SK-N-SH (cell line): Measurements from ENCODE around the gene CTSH. TPM values are rescaled to one million over a fixed set of nuclear protein-coding genes. Genes with fewer than 3 reads are reported as not detected.

Experiments used
- CTCF ChIA-PET: fragments of 300-600, 350-600 bp; formaldehyde crosslinking; extraction: SDS; loops from one replicate; lab custom pipeline; 2021; lab: Yijun Ruan, JAX
- POLR2A ChIA-PET: fragments of 350-600 bp; sonication (Branson Sonifier 250); formaldehyde crosslinking; extraction: SDS; loops from one replicate; lab custom pipeline; 2020; ENCODE audit warnings: antibody characterized with exemption, inconsistent platforms; lab: Yijun Ruan, JAX
- DNase-seq: peaks from one replicate; pipeline ENCODE4 v3.0.0; 2012
- H2AFZ ChIP-seq: fragments of 200-600 bp; sonication (generic); 2 replicates; pipeline ENCODE4 v1.8.1; 2016; ENCODE audit warnings: antibody characterized with exemption, mild to moderate bottlenecking, low read depth
- H3F3A ChIP-seq: fragments of 200-600 bp; sonication (generic); replicated peaks from 2 replicates; pipeline ENCODE3; 2016; ENCODE audit warnings: antibody characterized with exemption, mild to moderate bottlenecking; ENCODE audit not compliant: insufficient read depth
- H3K27ac ChIP-seq, 2 experiments: fragments of 200-500 bp in 1 of 2; fragments of 200-600 bp in 1 of 2; sonication (Bioruptor generic) in 1 of 2; sonication (generic), shearing (Covaris generic) in 1 of 2; 2 replicates each; pipeline versions ENCODE4 v1.5.1 to v1.6.1; 2014 to 2016; ENCODE audit warnings: low read depth in 2 of 2, inconsistent platforms in 1 of 2, low read length in 1 of 2, mild to moderate bottlenecking in 1 of 2, mixed read lengths in 1 of 2
- H3K27me3 ChIP-seq: fragments of 200-600 bp; sonication (generic), shearing (Covaris generic); 2 replicates; pipeline ENCODE4 v1.6.1; 2016; ENCODE audit warnings: mixed run types; ENCODE audit not compliant: insufficient read depth
- H3K36me3 ChIP-seq, 2 experiments: fragments of 200-500 bp in 1 of 2; fragments of 200-600 bp in 1 of 2; sonication (Bioruptor generic) in 1 of 2; sonication (generic) in 1 of 2; replicated peaks in 1 of 2; 2 replicates each; pipeline versions ENCODE3 to v1.5.1; 2014 to 2016; ENCODE audit warnings: low read length in 1 of 2, mild to moderate bottlenecking in 1 of 2; ENCODE audit not compliant: insufficient read depth in 2 of 2, control insufficient read depth in 1 of 2
- H3K4me1 ChIP-seq, 2 experiments: fragments of 200-500 bp in 1 of 2; fragments of 200-600 bp in 1 of 2; sonication (Bioruptor generic) in 1 of 2; sonication (generic), shearing (Covaris generic) in 1 of 2; 2 replicates each; pipeline versions ENCODE4 v1.5.1 to v1.6.1; 2014 to 2016; ENCODE audit warnings: low read depth in 1 of 2, low read length in 1 of 2, mixed run types in 1 of 2; ENCODE audit not compliant: insufficient read depth in 2 of 2, control insufficient read depth in 1 of 2
- H3K4me2 ChIP-seq: fragments of 200-600 bp; sonication (generic), shearing (Covaris generic); 2 replicates; pipeline ENCODE4 v1.6.1; 2017; ENCODE audit warnings: mixed run types
- H3K4me3 ChIP-seq, 2 experiments: fragments of 200-500 bp in 1 of 2; fragments of 200-600 bp in 1 of 2; sonication (Bioruptor generic) in 1 of 2; sonication (generic), shearing (Covaris generic) in 1 of 2; 2 replicates each; pipeline versions ENCODE4 v1.5.1 to v1.8.1; 2014 to 2016; ENCODE audit warnings: low read depth in 2 of 2, inconsistent platforms in 1 of 2, low read length in 1 of 2, mild to moderate bottlenecking in 1 of 2, mixed read lengths in 1 of 2, moderate library complexity in 1 of 2
- H3K79me2 ChIP-seq: fragments of 200-600 bp; sonication (generic); 2 replicates; pipeline ENCODE4 v1.8.1; 2017; ENCODE audit warnings: mild to moderate bottlenecking; ENCODE audit not compliant: insufficient read depth
- H3K9ac ChIP-seq: fragments of 200-600 bp; sonication (generic); 2 replicates; pipeline ENCODE4 v1.6.1; 2017; ENCODE audit warnings: mixed run types
- H3K9me2 ChIP-seq: fragments of 200-600 bp; sonication (generic); 2 replicates; pipeline ENCODE4 v1.6.1; 2017; ENCODE audit warnings: mixed run types
- H3K9me3 ChIP-seq: fragments of 200-600 bp; sonication (generic); 2 replicates; pipeline ENCODE4 v1.6.1; 2017; ENCODE audit warnings: mixed run types, mild to moderate bottlenecking, moderate library complexity
- H4K20me1 ChIP-seq: fragments of 200-600 bp; sonication (generic); 2 replicates; pipeline ENCODE4 v1.6.1; 2017; ENCODE audit warnings: mild to moderate bottlenecking, mixed run types; ENCODE audit not compliant: insufficient read depth
- CHD2 ChIP-seq: fragments of 150-350 bp; IDR thresholded peaks from 2 replicates; pipeline ENCODE4 v1.6.1; 2018; ENCODE audit warnings: low read length; ENCODE audit not compliant: partially characterized antibody
- ELF1 ChIP-seq: IDR thresholded peaks from 2 replicates; pipeline ENCODE4 v1.4.0; 2012
- EZH2phosphoT487 ChIP-seq: fragments of 200-600 bp; sonication (generic); IDR thresholded peaks from 2 replicates; pipeline ENCODE4 v1.6.1; 2017; ENCODE audit warnings: low read depth, mixed run types, mild to moderate bottlenecking, antibody characterized with exemption, moderate library complexity, borderline replicate concordance
- FOSL2 ChIP-seq: IDR thresholded peaks from 2 replicates; pipeline ENCODE4 v1.4.0; 2012; ENCODE audit warnings: low read depth, mild to moderate bottlenecking, moderate library complexity, borderline replicate concordance
- FOXJ3 ChIP-seq: sonication (generic); formaldehyde crosslinking; IDR thresholded peaks from 2 replicates; pipeline ENCODE4 v1.5.1; 2020; ENCODE audit warnings: mild to moderate bottlenecking, missing genetic modification reagents
- FOXM1 ChIP-seq: IDR thresholded peaks from 2 replicates; pipeline ENCODE4 v1.4.0; 2012; ENCODE audit warnings: low read depth, mild to moderate bottlenecking
- GABPA ChIP-seq: IDR thresholded peaks from 2 replicates; pipeline ENCODE4 v1.4.0; 2012; ENCODE audit warnings: low read depth, mild to moderate bottlenecking
- GATA2 ChIP-seq: sonication (generic); formaldehyde crosslinking; IDR thresholded peaks from 2 replicates; pipeline ENCODE4 v1.5.0; 2020; ENCODE audit warnings: mild to moderate bottlenecking, missing genetic modification reagents
- IRF3 ChIP-seq: fragments of 150-350 bp; IDR thresholded peaks from 2 replicates; pipeline ENCODE4 v1.6.1; 2016; ENCODE audit warnings: mild to moderate bottlenecking, low read depth, low read length
- JUND ChIP-seq: IDR thresholded peaks from 2 replicates; pipeline ENCODE4 v1.4.0; 2012
- MAX ChIP-seq: IDR thresholded peaks from 2 replicates; pipeline ENCODE4 v1.4.0; 2012; ENCODE audit warnings: low read depth
- MEF2A ChIP-seq: IDR thresholded peaks from 2 replicates; pipeline ENCODE4 v1.4.0; 2012; ENCODE audit warnings: low read depth, borderline replicate concordance
- MXI1 ChIP-seq: IDR thresholded peaks from 2 replicates; pipeline ENCODE4 v1.6.1; 2012; ENCODE audit warnings: mild to moderate bottlenecking, low read depth, low read length, improper control_type of control experiment
- NFIC ChIP-seq: IDR thresholded peaks from 2 replicates; pipeline ENCODE4 v1.4.0; 2012; ENCODE audit warnings: borderline replicate concordance
- POLR2AphosphoS5 ChIP-seq: IDR thresholded peaks from 2 replicates; pipeline ENCODE4 v1.6.1; 2012; ENCODE audit warnings: low read depth, low read length
- RAD21 ChIP-seq: IDR thresholded peaks from 2 replicates; pipeline ENCODE4 v1.6.1; 2012; ENCODE audit warnings: mild to moderate bottlenecking, low read length
- SMC3 ChIP-seq: IDR thresholded peaks from 2 replicates; pipeline ENCODE4 v1.6.1; 2012; ENCODE audit warnings: low read depth, low read length, improper control_type of control experiment
- TCF12 ChIP-seq: IDR thresholded peaks from 2 replicates; pipeline ENCODE4 v1.4.0; 2012
- USF1 ChIP-seq: IDR thresholded peaks from 2 replicates; pipeline ENCODE4 v1.4.0; 2012; ENCODE audit warnings: low read depth, borderline replicate concordance
- WGBS: methylation state at CpG from one replicate; pipeline ENCODE4 v1.1.6; 2017; ENCODE audit warnings: low lambda C conversion rate; 5-methylcytosine and 5-hydroxymethylcytosine counted together
- polyA plus RNA-seq, 3 experiments: library from polyadenylated mRNA; depleted of rRNA; stranded (reverse); fragments of >200 nt; gene quantifications; 2 replicates each; pipeline ENCODE4 v1.2.3, GENCODE V29; 2012
- TF ChIP-seq, protein P1 (sequence below): fragments of 200-600 bp; sonication (generic); IDR thresholded peaks from 2 replicates; pipeline ENCODE4 v1.6.1; 2017; ENCODE audit warnings: antibody characterized with exemption, mild to moderate bottlenecking, moderate library complexity
- TF ChIP-seq, protein P2 (sequence below): IDR thresholded peaks from 2 replicates; pipeline ENCODE4 v1.6.1; 2012; ENCODE audit warnings: mild to moderate bottlenecking, low read depth, low read length, moderate library complexity
- TF ChIP-seq, protein P3 (sequence below): IDR thresholded peaks from 2 replicates; pipeline ENCODE4 v1.4.0; 2012; ENCODE audit warnings: low read depth, borderline replicate concordance

CTSH gene
- polyA plus RNA-seq, 1 of the 3 experiments (the other 2 are of a cell fraction): 22.7 TPM

DNA sequence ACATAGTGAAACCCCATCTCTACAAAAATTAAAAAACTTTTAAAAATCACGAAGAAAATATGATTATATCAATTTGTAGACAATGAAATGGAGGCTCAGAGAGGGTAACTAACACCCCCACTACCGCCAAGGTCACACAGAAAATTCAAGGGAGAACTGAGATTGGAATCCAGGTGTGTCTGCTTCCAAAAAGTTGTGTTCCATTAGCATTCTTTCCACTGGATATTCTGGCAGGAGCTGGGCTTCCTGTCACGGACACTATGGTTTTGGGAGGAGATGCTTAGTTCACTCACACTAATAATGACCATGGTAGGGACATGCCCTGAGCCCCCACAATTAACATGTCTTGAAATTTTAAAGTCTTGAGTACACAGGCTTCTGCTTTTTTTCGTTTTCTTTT, 28.8 kb downstream of the CTSH start (continued):
- TF ChIP-seq, protein P1, sequence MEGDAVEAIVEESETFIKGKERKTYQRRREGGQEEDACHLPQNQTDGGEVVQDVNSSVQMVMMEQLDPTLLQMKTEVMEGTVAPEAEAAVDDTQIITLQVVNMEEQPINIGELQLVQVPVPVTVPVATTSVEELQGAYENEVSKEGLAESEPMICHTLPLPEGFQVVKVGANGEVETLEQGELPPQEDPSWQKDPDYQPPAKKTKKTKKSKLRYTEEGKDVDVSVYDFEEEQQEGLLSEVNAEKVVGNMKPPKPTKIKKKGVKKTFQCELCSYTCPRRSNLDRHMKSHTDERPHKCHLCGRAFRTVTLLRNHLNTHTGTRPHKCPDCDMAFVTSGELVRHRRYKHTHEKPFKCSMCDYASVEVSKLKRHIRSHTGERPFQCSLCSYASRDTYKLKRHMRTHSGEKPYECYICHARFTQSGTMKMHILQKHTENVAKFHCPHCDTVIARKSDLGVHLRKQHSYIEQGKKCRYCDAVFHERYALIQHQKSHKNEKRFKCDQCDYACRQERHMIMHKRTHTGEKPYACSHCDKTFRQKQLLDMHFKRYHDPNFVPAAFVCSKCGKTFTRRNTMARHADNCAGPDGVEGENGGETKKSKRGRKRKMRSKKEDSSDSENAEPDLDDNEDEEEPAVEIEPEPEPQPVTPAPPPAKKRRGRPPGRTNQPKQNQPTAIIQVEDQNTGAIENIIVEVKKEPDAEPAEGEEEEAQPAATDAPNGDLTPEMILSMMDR: no peak
- no peak for TF ChIP-seq JUND
- no peak for TF ChIP-seq POLR2AphosphoS5
- TF ChIP-seq USF1: no peak
- TF ChIP-seq GABPA: no peak
- TF ChIP-seq SMC3: no peak
- no peak for TF ChIP-seq EZH2phosphoT487
- TF ChIP-seq NFIC: no peak
- TF ChIP-seq TCF12: no peak
- TF ChIP-seq MEF2A: no peak

DNA sequence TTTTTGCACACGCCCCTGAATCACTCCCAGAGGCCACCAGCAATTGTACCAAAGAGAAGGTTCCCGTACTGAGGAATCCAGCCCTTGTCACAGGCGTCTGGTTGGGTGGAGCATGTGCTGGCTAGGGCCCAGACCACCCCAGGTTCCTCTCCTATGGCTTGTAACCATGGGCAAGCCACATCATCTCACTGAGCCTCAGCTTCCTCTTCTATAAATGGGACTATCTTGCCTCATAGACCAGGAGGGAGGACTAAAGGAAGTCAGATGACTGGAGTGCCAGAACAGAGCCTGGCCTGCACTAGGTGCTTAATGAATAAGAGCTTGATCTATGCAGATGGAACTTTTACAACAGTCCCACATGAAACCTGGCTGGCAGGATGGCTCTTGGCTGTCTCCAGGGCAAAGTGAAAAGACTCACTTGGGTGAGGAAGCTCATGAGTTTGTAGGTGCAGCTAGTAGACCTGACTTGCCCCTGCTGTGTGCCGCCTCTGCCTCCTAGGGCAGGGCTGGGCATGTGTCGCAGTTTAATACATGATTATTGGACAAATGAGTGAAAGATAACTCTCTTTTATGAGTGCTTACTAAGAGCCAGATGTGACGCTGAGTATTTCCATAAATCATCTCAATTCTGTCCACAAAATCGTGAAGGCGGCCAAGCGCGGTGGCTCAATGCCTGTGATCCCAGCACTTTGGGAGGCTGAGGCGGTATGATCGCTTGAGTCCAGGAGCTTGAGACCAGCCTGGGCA, 29.3 kb downstream of the CTSH start:
- Histone ChIP-seq H3K4me2 (no peak overlapping the region), H2AFZ (no peak overlapping the region), H3K9me2 (no peaks in the 10 kb centered on the region), H4K20me1 (peaks cover 40% of the 10 kb centered on the region; the same call in 1 of the 2 replicates), H3F3A (peaks cover 19% of the 10 kb centered on the region), H3K27ac (no peak overlapping the region; a peak in 1 of 4 replicates), H3K27me3 (no peaks in the 10 kb centered on the region), H3K4me3 (no peak overlapping the region), H3K36me3 (peaks cover 48 to 59% of the 10 kb centered on the region in 2 experiments), H3K9ac (no peak overlapping the region), H3K79me2 (peaks cover 58% of the 10 kb centered on the region; the same call in 1 of the 2 replicates), H3K9me3 (no peaks in the 10 kb centered on the region), H3K4me1 (peaks cover 0 to 8% of the 10 kb centered on the region in 2 experiments; a peak in 1 of 4 replicates)
- DNase-seq: no peak
- POLR2A ChIA-PET: interaction anchor here (0.5 kb wide), 1 partner anchor 70 kb away, joined by 5 read pairs; no protein-coding TSS in a partner anchor
- CTCF ChIA-PET: interaction anchor here (1.3 to 2.7 kb wide), 2 partner anchors 113 to 269 kb away, joined by 6 to 9 read pairs; no protein-coding TSS in a partner anchor
- 93% methylated on average over 12 of the region's 12 CpGs for WGBS
- TF ChIP-seq FOSL2 (no peak), EZH2phosphoT487 (no peak), MAX (no peak), FOXJ3 (CRISPR knock-in tag) (no peak), ELF1 (no peak), CHD2 (no peak), FOXM1 (no peak), GABPA (no peak), MXI1 (no peak), GATA2 (CRISPR knock-in tag) (no peak), IRF3 (no peak), JUND (no peak), MEF2A (no peak), RAD21 (no peak)
- TF ChIP-seq, protein P2, sequence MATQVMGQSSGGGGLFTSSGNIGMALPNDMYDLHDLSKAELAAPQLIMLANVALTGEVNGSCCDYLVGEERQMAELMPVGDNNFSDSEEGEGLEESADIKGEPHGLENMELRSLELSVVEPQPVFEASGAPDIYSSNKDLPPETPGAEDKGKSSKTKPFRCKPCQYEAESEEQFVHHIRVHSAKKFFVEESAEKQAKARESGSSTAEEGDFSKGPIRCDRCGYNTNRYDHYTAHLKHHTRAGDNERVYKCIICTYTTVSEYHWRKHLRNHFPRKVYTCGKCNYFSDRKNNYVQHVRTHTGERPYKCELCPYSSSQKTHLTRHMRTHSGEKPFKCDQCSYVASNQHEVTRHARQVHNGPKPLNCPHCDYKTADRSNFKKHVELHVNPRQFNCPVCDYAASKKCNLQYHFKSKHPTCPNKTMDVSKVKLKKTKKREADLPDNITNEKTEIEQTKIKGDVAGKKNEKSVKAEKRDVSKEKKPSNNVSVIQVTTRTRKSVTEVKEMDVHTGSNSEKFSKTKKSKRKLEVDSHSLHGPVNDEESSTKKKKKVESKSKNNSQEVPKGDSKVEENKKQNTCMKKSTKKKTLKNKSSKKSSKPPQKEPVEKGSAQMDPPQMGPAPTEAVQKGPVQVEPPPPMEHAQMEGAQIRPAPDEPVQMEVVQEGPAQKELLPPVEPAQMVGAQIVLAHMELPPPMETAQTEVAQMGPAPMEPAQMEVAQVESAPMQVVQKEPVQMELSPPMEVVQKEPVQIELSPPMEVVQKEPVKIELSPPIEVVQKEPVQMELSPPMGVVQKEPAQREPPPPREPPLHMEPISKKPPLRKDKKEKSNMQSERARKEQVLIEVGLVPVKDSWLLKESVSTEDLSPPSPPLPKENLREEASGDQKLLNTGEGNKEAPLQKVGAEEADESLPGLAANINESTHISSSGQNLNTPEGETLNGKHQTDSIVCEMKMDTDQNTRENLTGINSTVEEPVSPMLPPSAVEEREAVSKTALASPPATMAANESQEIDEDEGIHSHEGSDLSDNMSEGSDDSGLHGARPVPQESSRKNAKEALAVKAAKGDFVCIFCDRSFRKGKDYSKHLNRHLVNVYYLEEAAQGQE: no peak
- TF ChIP-seq, protein P3, sequence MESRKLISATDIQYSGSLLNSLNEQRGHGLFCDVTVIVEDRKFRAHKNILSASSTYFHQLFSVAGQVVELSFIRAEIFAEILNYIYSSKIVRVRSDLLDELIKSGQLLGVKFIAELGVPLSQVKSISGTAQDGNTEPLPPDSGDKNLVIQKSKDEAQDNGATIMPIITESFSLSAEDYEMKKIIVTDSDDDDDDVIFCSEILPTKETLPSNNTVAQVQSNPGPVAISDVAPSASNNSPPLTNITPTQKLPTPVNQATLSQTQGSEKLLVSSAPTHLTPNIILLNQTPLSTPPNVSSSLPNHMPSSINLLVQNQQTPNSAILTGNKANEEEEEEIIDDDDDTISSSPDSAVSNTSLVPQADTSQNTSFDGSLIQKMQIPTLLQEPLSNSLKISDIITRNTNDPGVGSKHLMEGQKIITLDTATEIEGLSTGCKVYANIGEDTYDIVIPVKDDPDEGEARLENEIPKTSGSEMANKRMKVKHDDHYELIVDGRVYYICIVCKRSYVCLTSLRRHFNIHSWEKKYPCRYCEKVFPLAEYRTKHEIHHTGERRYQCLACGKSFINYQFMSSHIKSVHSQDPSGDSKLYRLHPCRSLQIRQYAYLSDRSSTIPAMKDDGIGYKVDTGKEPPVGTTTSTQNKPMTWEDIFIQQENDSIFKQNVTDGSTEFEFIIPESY: no peak
